Osteocyte (in vitro differentiated cells): ENCODE data around the gene NTSR2. TPM values are rescaled to one million over a fixed set of nuclear protein-coding genes. Genes with fewer than 3 reads are reported as not detected.

Experiments
- DNase-seq: peaks from one replicate; pipeline ENCODE4 v3.0.0; 2021; ENCODE audit warnings: mixed read lengths; ENCODE audit not compliant: unreplicated experiment; ENCODE audit errors: extremely low spot score
- H3K27ac Mint-ChIP-seq: one replicate; pipeline ENCODE4 v1.8.0; 2021; ENCODE audit warnings: mild to moderate bottlenecking, mixed read lengths; ENCODE audit not compliant: unreplicated experiment
- H3K27me3 Mint-ChIP-seq: one replicate; pipeline ENCODE4 v1.8.0; 2021; ENCODE audit warnings: mixed read lengths; ENCODE audit not compliant: unreplicated experiment
- H3K36me3 Mint-ChIP-seq: one replicate; pipeline ENCODE4 v1.8.0; 2021; ENCODE audit warnings: mixed read lengths; ENCODE audit not compliant: unreplicated experiment
- H3K4me1 Mint-ChIP-seq: one replicate; pipeline ENCODE4 v1.8.0; 2021; ENCODE audit warnings: mixed read lengths; ENCODE audit not compliant: unreplicated experiment
- H3K4me3 Mint-ChIP-seq: one replicate; pipeline ENCODE4 v1.8.0; 2021; ENCODE audit warnings: mild to moderate bottlenecking, moderate library complexity, mixed read lengths; ENCODE audit not compliant: unreplicated experiment
- H3K9me3 Mint-ChIP-seq: one replicate; pipeline ENCODE4 v1.8.0; 2021; ENCODE audit warnings: mixed read lengths; ENCODE audit not compliant: unreplicated experiment
- total RNA-seq: library from RNA; stranded (reverse); gene quantifications from 2 replicates; pipeline ENCODE4 v1.2.1, GENCODE V29; 2021
- TF ChIP-seq, protein P1 (sequence below): fragments of 200-600 bp; sonication (generic); IDR thresholded peaks from 2 replicates; pipeline ENCODE4 v1.5.0; 2021; ENCODE audit warnings: antibody characterized with exemption, mild to moderate bottlenecking, moderate library complexity

NTSR2 gene
- total RNA-seq, 1 donor from 2014 or later: not detected

DNA sequence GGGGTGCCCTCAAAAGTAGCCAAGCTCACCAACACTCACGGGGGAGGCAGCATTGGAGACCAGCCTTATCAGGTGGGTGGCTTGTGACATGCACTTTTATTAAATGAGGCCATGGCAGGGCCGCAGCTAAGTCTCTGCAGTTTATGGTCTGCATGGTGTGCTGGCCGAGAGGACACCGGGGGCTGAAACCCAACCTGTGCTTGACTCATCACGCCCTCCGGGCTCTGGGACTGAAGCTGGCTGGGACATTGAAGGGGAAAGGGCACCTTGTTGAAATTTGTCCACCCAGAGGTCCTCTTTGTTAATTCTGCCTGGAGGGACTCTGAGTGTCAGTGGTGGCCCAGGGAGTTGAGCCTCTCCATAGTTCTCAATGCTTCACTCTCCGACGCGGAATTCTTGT, 17.7 kb upstream of the NTSR2 start:
- no peak for DNase-seq
- no peaks in the 10 kb centered on the region for H3K9me3 Mint-ChIP-seq
- H3K27ac Mint-ChIP-seq: peak overlapping the region; percentile 75
- H3K36me3 Mint-ChIP-seq: peaks cover 3% of the 10 kb centered on the region
- TF ChIP-seq, protein P1, sequence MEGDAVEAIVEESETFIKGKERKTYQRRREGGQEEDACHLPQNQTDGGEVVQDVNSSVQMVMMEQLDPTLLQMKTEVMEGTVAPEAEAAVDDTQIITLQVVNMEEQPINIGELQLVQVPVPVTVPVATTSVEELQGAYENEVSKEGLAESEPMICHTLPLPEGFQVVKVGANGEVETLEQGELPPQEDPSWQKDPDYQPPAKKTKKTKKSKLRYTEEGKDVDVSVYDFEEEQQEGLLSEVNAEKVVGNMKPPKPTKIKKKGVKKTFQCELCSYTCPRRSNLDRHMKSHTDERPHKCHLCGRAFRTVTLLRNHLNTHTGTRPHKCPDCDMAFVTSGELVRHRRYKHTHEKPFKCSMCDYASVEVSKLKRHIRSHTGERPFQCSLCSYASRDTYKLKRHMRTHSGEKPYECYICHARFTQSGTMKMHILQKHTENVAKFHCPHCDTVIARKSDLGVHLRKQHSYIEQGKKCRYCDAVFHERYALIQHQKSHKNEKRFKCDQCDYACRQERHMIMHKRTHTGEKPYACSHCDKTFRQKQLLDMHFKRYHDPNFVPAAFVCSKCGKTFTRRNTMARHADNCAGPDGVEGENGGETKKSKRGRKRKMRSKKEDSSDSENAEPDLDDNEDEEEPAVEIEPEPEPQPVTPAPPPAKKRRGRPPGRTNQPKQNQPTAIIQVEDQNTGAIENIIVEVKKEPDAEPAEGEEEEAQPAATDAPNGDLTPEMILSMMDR: no peak
- H3K4me1 Mint-ChIP-seq: peaks cover 20% of the 10 kb centered on the region
- H3K4me3 Mint-ChIP-seq: peak overlapping the region; percentile 68
- H3K27me3 Mint-ChIP-seq: peaks cover 27% of the 10 kb centered on the region

DNA sequence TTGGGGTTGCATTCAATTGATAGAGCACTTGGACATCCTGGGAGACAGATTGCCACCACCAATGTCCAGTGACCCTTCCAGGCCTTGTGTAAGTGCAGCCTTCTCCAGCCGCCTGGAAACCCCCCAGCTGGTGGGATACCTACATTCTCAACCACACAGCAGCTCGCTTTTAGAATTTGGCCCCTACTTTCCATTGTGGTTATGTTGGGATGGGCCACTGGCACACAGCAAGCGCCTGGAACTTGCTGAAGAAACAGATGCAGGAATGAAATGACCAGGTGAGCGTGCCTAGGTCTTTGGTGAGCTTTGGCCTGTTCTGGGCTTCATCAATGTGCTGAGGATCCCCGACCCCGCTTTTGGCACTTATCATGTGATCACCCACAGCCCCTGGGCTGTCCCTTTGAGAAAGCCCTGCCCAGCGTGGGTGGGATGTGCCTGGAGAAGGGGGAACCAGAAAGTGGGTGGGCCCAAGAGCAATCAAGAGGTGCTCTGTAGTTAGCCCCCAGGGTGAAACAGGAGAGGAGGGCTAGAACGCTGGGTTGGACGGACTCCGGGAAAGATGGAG, 16.0 kb upstream of the NTSR2 start:
- Mint-ChIP-seq H3K27ac (no peak overlapping the region), H3K36me3 (peaks cover 3% of the 10 kb centered on the region), H3K27me3 (peaks cover 27% of the 10 kb centered on the region), H3K4me1 (peaks cover 23% of the 10 kb centered on the region), H3K4me3 (no peak overlapping the region), H3K9me3 (no peaks in the 10 kb centered on the region)
- TF ChIP-seq, protein P1: no peak
- no peak for DNase-seq

DNA sequence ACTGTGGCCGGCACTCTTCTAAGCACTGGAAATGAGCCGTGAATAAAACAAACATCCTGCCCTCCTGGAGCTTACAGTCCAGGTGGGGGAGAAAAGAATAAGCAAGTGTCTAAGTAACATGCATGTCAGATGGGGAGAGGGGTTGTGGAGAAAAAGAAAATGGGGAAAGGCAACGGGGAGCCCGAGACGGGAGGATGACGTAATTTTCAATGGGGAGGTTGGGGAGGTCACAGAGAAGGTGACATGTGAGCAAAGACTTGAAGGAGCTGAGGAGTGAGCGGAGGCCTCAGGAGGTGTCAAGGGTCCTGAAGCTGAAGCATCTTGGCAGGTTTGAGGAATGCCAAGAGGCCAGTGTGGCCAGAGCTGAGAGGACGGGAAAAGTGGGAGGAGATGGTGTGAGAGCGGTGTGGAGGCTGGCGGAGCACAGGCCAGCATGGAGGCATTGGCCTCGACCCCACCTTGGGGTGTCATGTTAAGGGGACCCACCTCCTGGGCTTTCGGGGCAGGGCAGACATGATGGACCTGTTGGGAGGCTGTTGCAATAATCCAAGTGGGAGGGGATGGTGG, 15.0 kb upstream of the NTSR2 start:
- TF ChIP-seq, protein P1: no peak
- H3K4me3 Mint-ChIP-seq: no peak overlapping the region
- H3K36me3 Mint-ChIP-seq: peaks cover 3% of the 10 kb centered on the region
- peaks cover 27% of the 10 kb centered on the region for H3K27me3 Mint-ChIP-seq
- H3K27ac Mint-ChIP-seq: no peak overlapping the region
- DNase-seq: no peak
- peaks cover 30% of the 10 kb centered on the region for H3K4me1 Mint-ChIP-seq
- no peaks in the 10 kb centered on the region for H3K9me3 Mint-ChIP-seq

DNA sequence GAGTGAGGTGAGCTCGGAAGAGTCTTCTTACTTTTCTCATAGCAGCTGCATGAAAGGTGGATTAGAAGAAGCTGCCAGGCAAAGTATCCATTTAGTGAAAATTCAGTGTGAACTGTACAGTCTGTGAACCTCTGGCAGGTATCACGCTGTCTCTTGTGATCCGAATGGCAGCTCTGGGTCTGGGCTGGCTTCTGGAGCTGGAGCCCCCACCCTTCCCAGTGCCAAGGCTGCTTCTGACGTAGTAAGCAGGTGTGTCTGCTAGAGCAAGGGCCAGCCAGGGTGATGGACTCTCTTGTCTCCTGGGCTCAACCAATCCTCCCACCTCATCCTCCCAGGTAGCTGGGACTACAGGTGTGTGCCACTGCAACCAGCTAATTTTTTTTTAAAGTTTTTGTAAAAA, 14.0 kb upstream of the NTSR2 start:
- Mint-ChIP-seq H3K4me3 (no peak overlapping the region), H3K4me1 (peaks cover 34% of the 10 kb centered on the region), H3K9me3 (no peaks in the 10 kb centered on the region), H3K27ac (no peak overlapping the region), H3K27me3 (peaks cover 30% of the 10 kb centered on the region), H3K36me3 (peaks cover 3% of the 10 kb centered on the region)
- no peak for DNase-seq
- TF ChIP-seq, protein P1: no peak

DNA sequence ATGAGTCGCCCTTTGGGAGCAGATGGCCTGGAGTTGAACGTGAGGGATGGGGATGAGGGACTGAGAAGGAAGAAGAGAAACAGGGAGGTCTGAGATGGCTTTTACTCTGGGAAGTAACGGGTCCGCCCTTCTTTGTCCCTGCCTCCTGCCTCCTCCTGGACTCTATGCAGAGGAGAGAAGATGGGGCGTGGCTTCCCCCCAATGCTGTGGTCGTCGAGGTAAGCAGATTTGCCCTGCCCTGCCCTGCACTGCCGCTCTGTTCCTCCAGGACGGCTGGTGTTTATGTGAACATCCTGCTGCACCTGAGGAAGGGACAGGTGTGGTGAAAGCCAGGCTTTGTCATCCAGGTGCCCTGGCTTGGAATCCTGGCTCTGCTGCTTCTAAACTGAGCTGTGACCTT, 13.5 kb upstream of the NTSR2 start:
- TF ChIP-seq, protein P1: no peak
- peaks cover 31% of the 10 kb centered on the region for H3K27me3 Mint-ChIP-seq

More for the DNA sequence above, 13.5 kb upstream of the NTSR2 start:
- Mint-ChIP-seq H3K27ac (no peak overlapping the region), H3K9me3 (no peaks in the 10 kb centered on the region), H3K4me1 (peaks cover 29% of the 10 kb centered on the region), H3K36me3 (peaks cover 3% of the 10 kb centered on the region), H3K4me3 (no peak overlapping the region)
- no peak for DNase-seq
